GM23338 (cell line): ENCODE results near the gene CNTNAP1. TPM values are rescaled to one million over a fixed set of nuclear protein-coding genes. Genes with fewer than 3 reads are reported as not detected.

Experiments
- ATAC-seq: fragments of 200-7000 bp; cut with Tn5 transposase; 3 replicates; pipeline ENCODE4 v1.9.1; 2020
- DNase-seq: peaks from one replicate; pipeline ENCODE4 v3.0.0-alpha.2; 2015; ENCODE audit warnings: low spot score
- H2AFZ ChIP-seq: fragments of 200-600 bp; sonication (generic); 2 replicates; pipeline ENCODE4 v1.8.0; 2016; ENCODE audit warnings: antibody characterized with exemption, mild to moderate bottlenecking, moderate library complexity
- H3F3A ChIP-seq: fragments of 200-600 bp; sonication (generic); replicated peaks from 2 replicates; pipeline ENCODE4 v1.8.0; 2017; ENCODE audit warnings: antibody characterized with exemption, mixed run types, low read depth
- H3K27ac ChIP-seq: fragments of 200-600 bp; sonication (generic); 2 replicates; pipeline ENCODE4 v1.6.1; 2016; ENCODE audit warnings: low read depth
- H3K27me3 ChIP-seq: fragments of 200-600 bp; sonication (generic); 2 replicates; pipeline ENCODE4 v1.8.0; 2016; ENCODE audit warnings: mild to moderate bottlenecking, mixed run types, moderate library complexity; ENCODE audit not compliant: insufficient read depth
- H3K36me3 ChIP-seq: fragments of 200-600 bp; sonication (generic); 2 replicates; pipeline ENCODE4 v1.8.0; 2016; ENCODE audit warnings: mild to moderate bottlenecking; ENCODE audit not compliant: insufficient read depth
- H3K4me1 ChIP-seq: fragments of 200-600 bp; sonication (generic); 2 replicates; pipeline ENCODE4 v1.8.0; 2016; ENCODE audit warnings: mild to moderate bottlenecking, moderate library complexity; ENCODE audit not compliant: insufficient read depth
- H3K4me2 ChIP-seq: fragments of 200-600 bp; sonication (generic); 2 replicates; pipeline ENCODE4 v1.7.1; 2017; ENCODE audit warnings: mixed run types
- H3K4me3 ChIP-seq: fragments of 200-600 bp; sonication (generic); 2 replicates; pipeline ENCODE4 v1.6.1; 2016; ENCODE audit warnings: mixed run types
- H3K79me2 ChIP-seq: fragments of 200-600 bp; sonication (generic); replicated peaks from 2 replicates; pipeline ENCODE4 v1.8.0; 2017; ENCODE audit warnings: mild to moderate bottlenecking; ENCODE audit not compliant: insufficient read depth
- H3K9me2 ChIP-seq: fragments of 200-600 bp; sonication (generic); 2 replicates; pipeline ENCODE4 v1.8.0; 2017; ENCODE audit not compliant: insufficient read depth
- H4K20me1 ChIP-seq: fragments of 200-600 bp; sonication (generic); replicated peaks from 2 replicates; pipeline ENCODE4 v1.8.0; 2017; ENCODE audit warnings: mild to moderate bottlenecking; ENCODE audit not compliant: insufficient read depth
- H3K27ac Mint-ChIP-seq: 2 replicates; pipeline ENCODE4 v1.8.0; 2020; ENCODE audit warnings: inconsistent platforms, mild to moderate bottlenecking, moderate library complexity, mixed read lengths
- H3K27me3 Mint-ChIP-seq: 3 replicates; pipeline ENCODE4 v1.8.0; 2022; ENCODE audit warnings: low read depth, mild to moderate bottlenecking, moderate library complexity, mixed read lengths, inconsistent platforms; ENCODE audit not compliant: insufficient read depth, poor library complexity
- H3K36me3 Mint-ChIP-seq: 3 replicates; pipeline ENCODE4 v1.8.0; 2021; ENCODE audit warnings: low read depth, mild to moderate bottlenecking, inconsistent platforms, moderate library complexity, mixed read lengths
- H3K4me1 Mint-ChIP-seq: 3 replicates; pipeline ENCODE4 v1.8.0; 2020; ENCODE audit warnings: mild to moderate bottlenecking, inconsistent platforms, mixed read lengths
- H3K4me3 Mint-ChIP-seq: 3 replicates; pipeline ENCODE4 v1.8.0; 2021; ENCODE audit warnings: moderate library complexity, mild to moderate bottlenecking, inconsistent platforms, mixed read lengths
- H3K9me3 Mint-ChIP-seq: 3 replicates; pipeline ENCODE4 v1.8.0; 2020; ENCODE audit warnings: moderate library complexity, mild to moderate bottlenecking, inconsistent platforms, mixed read lengths
- CREB1 ChIP-seq: fragments of 250-450 bp; sonication (Bioruptor Pico); IDR thresholded peaks from 2 replicates; pipeline ENCODE4 v1.5.0; 2020; ENCODE audit warnings: low read depth, mild to moderate bottlenecking, moderate library complexity
- ETS1 ChIP-seq: IDR thresholded peaks from 2 replicates; pipeline ENCODE4 v1.6.1; 2016; ENCODE audit warnings: antibody characterized with exemption
- NANOG ChIP-seq: IDR thresholded peaks from 2 replicates; pipeline ENCODE4 v1.6.1; 2016; ENCODE audit warnings: antibody characterized with exemption, borderline replicate concordance
- REST ChIP-seq: IDR thresholded peaks from one replicate; pipeline ENCODE4 v1.6.1; 2018; ENCODE audit warnings: antibody characterized with exemption; ENCODE audit not compliant: unreplicated experiment
- STAT1 ChIP-seq: IDR thresholded peaks from one replicate; pipeline ENCODE4 v1.6.1; 2016; ENCODE audit warnings: antibody characterized with exemption; ENCODE audit not compliant: unreplicated experiment
- ZNF114 ChIP-seq: fragments of 250-450 bp; sonication (Bioruptor Pico); IDR thresholded peaks from 2 replicates; pipeline ENCODE4 v1.5.0; 2020; ENCODE audit warnings: mild to moderate bottlenecking, moderate library complexity
- ZNF331 ChIP-seq: fragments of 250-450 bp; sonication (Bioruptor Pico); IDR thresholded peaks from 2 replicates; pipeline ENCODE4 v1.5.0; 2020; ENCODE audit warnings: low read depth, mild to moderate bottlenecking, moderate library complexity
- ZNF462 ChIP-seq: fragments of 250-450 bp; sonication (Bioruptor Pico); IDR thresholded peaks from 2 replicates; pipeline ENCODE4 v1.5.0; 2020; ENCODE audit warnings: mild to moderate bottlenecking, moderate library complexity
- polyA plus RNA-seq: library from polyadenylated mRNA; unstranded; fragments of >200 nt; fragmentation: Nextera tagmentation; extraction: Ambion mirVana; gene quantifications from 2 replicates; pipeline ENCODE4 v1.2.1, GENCODE V29; 2016
- total RNA-seq: library from RNA; depleted of rRNA; stranded (reverse); fragments of >200 nt; shearing (Covaris generic); gene quantifications from 2 replicates; pipeline ENCODE4 v1.2.3, GENCODE V29; 2014

The CNTNAP1 gene
- total and polyA plus RNA-seq, 2 experiments from 2014 or later, result 1.3 to 5.0 TPM

- no peak for TF ChIP-seq ZNF462 (CRISPR knock-in tag)
- TF ChIP-seq CREB1, result no peak
- TF ChIP-seq ETS1, result no peak
- TF ChIP-seq STAT1, result no peak
Measured at GRCh38 chr17:42704490-42704836, 22.1 kb downstream of the CNTNAP1 start (continued).

- Histone ChIP-seq H3K36me3 (peaks cover 6% of the 10 kb centered on the region; the same call in 1 of the 2 replicates), H4K20me1 (0 out of 2 replicates have a peak, but pooled peaks cover 6% of the 10 kb centered on the region), H3K27ac (no peak overlapping the region), H3K79me2 (no peaks in the 10 kb centered on the region), H3K4me1 (no peaks in the 10 kb centered on the region), H3K4me3 (no peak overlapping the region), H3K27me3 (no peaks in the 10 kb centered on the region), H3F3A (no peaks in the 10 kb centered on the region), H3K9me2 (no peaks in the 10 kb centered on the region), H2AFZ (no peak overlapping the region), H3K4me2 (no peak overlapping the region)
- Mint-ChIP-seq H3K4me3 (no peak overlapping the region), H3K36me3 (peaks cover 39% of the 10 kb centered on the region), H3K9me3 (no peaks in the 10 kb centered on the region; the same call in 2 of the 3 replicates), H3K27me3 (no peaks in the 10 kb centered on the region), H3K27ac (no peak overlapping the region), H3K4me1 (no peaks in the 10 kb centered on the region)
- ATAC-seq, result no peak
- DNase-seq, result no peak
- TF ChIP-seq REST (no peak), STAT1 (no peak), ZNF331 (no peak), NANOG (no peak), ZNF114 (CRISPR knock-in tag) (no peak)
Measured at GRCh38 chr17:42704837-42705494, 22.6 kb downstream of the CNTNAP1 start.
